ENCODE results near the gene WDR33. TPM values are rescaled to one million over a fixed set of nuclear protein-coding genes. Genes with fewer than 3 reads are reported as not detected.
A peak's percentile ranks its signal among the peaks of the same experiment; 100 is the strongest.

Gene WDR33
- total and polyA plus RNA-seq, 10 of the 15 experiments (the other 5 are each of a cell fraction or from before 2014, with no cell fraction given): 29.2 to 73.8 (median 45.6) TPM

DNA sequence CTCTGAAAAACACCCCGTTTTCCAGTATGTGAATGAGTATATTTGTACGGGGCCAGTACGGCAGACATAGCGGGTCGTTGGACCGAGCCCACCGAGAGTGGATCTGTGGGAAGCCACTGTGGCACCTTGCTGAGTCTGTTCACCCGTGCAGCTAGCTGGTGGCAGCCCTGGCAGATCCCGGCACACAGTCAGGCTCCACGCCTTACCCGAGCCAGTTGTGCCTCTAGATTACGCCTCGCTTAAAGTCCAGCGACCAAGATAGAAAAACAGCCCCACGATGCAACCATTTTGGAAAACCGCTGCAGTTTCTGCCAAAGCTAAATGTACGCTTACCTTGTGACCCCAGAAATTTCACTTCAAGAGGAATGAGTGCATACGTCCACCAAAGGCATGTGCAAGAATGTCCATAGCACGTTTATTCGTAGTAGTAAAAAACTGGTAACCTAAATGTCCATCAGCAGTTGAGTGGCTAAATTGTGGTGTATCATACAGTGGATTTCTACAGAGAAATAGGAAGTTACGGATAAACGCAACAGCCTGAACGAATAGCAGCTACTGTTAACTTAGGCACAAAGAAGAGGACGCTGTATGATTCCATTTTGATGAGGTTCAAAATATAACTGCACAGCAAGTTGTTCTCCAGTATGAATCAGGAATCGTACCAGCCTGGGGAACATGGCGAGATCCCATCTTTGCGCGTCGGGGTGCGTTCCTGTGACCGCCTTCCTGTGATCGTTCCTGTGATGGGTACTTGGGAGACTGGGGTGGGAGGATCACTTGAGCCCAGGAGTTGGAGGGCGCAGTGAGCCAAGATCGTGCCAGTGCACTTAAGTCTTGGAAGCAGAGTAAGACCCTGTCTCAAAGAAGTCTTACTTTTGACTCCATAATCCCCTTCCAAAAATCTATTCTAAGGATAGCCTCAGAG lies 688 bp upstream of the WDR33 start:
- peak overlapping the region; percentile 91 for H2AFZ ChIP-seq (ENCODE audit: control insufficient read depth, low read depth, low read length)
- ChIA-PET SMC1A (ENCODE audit: uncharacterized antibody, unreplicated experiment) (interaction anchor here (0.6 to 3.7 kb wide), 13 partner anchors 7 to 402 kb away, joined by 3 to 17 read pairs (median 4); partner anchors contain the start of gene POLR2D), RAD21 (ENCODE audit: unreplicated experiment) (interaction anchor here (0.6 to 3.5 kb wide), 14 partner anchors 10 to 220 kb away, joined by 3 to 20 read pairs (median 4); partner anchors contain the start of gene SFT2D3), POLR2A (interaction anchor here (0.5 to 2.4 kb wide), 6 partner anchors 18 to 250 kb away, joined by 3 to 15 read pairs (median 4); no protein-coding TSS in a partner anchor), CTCF (interaction anchor here (0.7 to 2.3 kb wide), 12 partner anchors 9 to 220 kb away, joined by 3 to 12 read pairs (median 4); no protein-coding TSS in a partner anchor)
- no peaks in the 10 kb centered on the region for H3K9me3 ChIP-seq (replicated peaks; ENCODE audit: control insufficient read depth, insufficient read depth, low read length)
- H3K27me3 ChIP-seq (replicated peaks in 1 of 2; ENCODE audit: control insufficient read depth in 2 of 2, insufficient read depth in 2 of 2, low read length in 1 of 2): no peaks in the 10 kb centered on the region
- intact Hi-C loops (cut with micrococcal nuclease; ENCODE audit: unreplicated experiment): loop anchor here (1.0 to 5.0 kb wide), 2 partner anchors 46 to 110 kb away; partner anchors contain the start of genes POLR2D and SFT2D3
- peak overlapping the region; percentile 84 for H3K4me3 ChIP-seq
- H3K36me3 ChIP-seq (ENCODE audit: control insufficient read depth in 2 of 2, insufficient read depth in 2 of 2, low read length in 1 of 2): no peaks in the 10 kb centered on the region
- TSS peak; percentile 98 for BruUV-seq (replicated peaks)
- peaks cover 6% of the 10 kb centered on the region for H3K4me1 ChIP-seq (ENCODE audit: control insufficient read depth, insufficient read depth, low read length)
- FAIRE-seq (no peak), ATAC-seq (peak; percentile 46; the same call in 2 of the 3 replicates), DNase-seq (ENCODE audit: low read depth, low spot score) (no peak)
- H3K79me2 ChIP-seq (ENCODE audit: control insufficient read depth, insufficient read depth, low read length): peaks cover 43% of the 10 kb centered on the region
- H4K20me1 ChIP-seq (ENCODE audit: control insufficient read depth, insufficient read depth): no peaks in the 10 kb centered on the region
- peak overlapping the region; percentile 98 for H3K9ac ChIP-seq (ENCODE audit: control insufficient read depth, insufficient read depth, low read length)
- peak overlapping the region; percentile 96 for H3K27ac ChIP-seq (ENCODE audit: control insufficient read depth, insufficient read depth)
- 15% methylated on average over 34 of the region's 34 CpGs for WGBS (ENCODE audit: insufficient coverage, insufficient replicate concordance, low lambda C conversion rate, missing lambda C conversion rate)
- in situ Hi-C loops (cut with MboI): no loop called here
- H3K4me2 ChIP-seq (ENCODE audit: control insufficient read depth, insufficient read depth): peak overlapping the region; percentile 83
- 0 out of 2 replicates have a peak, but pooled peaks have one; percentile 61 for TF ChIP-seq CHD1 (IDR thresholded peaks at IDR 0.05; ENCODE audit: low read depth, low read length)
- peak; percentile 29; the same call in 1 of the 2 replicates for TF ChIP-seq NBN (IDR thresholded peaks at IDR 0.05)
- TF ChIP-seq, protein P1, sequence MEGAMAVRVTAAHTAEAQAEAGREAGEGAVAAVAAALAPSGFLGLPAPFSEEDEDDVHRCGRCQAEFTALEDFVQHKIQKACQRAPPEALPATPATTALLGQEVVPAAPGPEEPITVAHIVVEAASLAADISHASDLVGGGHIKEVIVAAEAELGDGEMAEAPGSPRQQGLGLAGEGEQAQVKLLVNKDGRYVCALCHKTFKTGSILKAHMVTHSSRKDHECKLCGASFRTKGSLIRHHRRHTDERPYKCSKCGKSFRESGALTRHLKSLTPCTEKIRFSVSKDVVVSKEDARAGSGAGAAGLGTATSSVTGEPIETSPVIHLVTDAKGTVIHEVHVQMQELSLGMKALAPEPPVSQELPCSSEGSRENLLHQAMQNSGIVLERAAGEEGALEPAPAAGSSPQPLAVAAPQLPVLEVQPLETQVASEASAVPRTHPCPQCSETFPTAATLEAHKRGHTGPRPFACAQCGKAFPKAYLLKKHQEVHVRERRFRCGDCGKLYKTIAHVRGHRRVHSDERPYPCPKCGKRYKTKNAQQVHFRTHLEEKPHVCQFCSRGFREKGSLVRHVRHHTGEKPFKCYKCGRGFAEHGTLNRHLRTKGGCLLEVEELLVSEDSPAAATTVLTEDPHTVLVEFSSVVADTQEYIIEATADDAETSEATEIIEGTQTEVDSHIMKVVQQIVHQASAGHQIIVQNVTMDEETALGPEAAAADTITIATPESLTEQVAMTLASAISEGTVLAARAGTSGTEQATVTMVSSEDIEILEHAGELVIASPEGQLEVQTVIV (IDR thresholded peaks at IDR 0.05; ENCODE audit: borderline replicate concordance, partially characterized antibody): no peak
- no peak for TF ChIP-seq SIX5 (IDR thresholded peaks at IDR 0.05; ENCODE audit: low read depth, low read length, severe bottlenecking)
- TF ChIP-seq MEF2A (IDR thresholded peaks at IDR 0.05; ENCODE audit: insufficient read depth, low read depth, low read length): 0 out of 2 replicates have a peak, but pooled peaks have one; percentile 29
- TF ChIP-seq, protein P2, sequence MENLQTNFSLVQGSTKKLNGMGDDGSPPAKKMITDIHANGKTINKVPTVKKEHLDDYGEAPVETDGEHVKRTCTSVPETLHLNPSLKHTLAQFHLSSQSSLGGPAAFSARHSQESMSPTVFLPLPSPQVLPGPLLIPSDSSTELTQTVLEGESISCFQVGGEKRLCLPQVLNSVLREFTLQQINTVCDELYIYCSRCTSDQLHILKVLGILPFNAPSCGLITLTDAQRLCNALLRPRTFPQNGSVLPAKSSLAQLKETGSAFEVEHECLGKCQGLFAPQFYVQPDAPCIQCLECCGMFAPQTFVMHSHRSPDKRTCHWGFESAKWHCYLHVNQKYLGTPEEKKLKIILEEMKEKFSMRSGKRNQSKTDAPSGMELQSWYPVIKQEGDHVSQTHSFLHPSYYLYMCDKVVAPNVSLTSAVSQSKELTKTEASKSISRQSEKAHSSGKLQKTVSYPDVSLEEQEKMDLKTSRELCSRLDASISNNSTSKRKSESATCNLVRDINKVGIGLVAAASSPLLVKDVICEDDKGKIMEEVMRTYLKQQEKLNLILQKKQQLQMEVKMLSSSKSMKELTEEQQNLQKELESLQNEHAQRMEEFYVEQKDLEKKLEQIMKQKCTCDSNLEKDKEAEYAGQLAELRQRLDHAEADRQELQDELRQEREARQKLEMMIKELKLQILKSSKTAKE (IDR thresholded peaks at IDR 0.05; ENCODE audit: low read depth, poor library complexity, severe bottlenecking): peak; percentile 17
- no peak for TF ChIP-seq SREBF1 (IDR thresholded peaks at IDR 0.05; ENCODE audit: low read length)
- TF ChIP-seq SP1 (IDR thresholded peaks at IDR 0.05; ENCODE audit: low read depth, low read length): no peak
- no peak for TF ChIP-seq ETV6 (conservative IDR thresholded peaks at IDR 0.05 in 1 of 2, IDR thresholded peaks at IDR 0.05 in 1 of 2; ENCODE audit: borderline replicate concordance in 1 of 2, low read depth in 1 of 2)
- no peak for TF ChIP-seq ZBED1 (IDR thresholded peaks at IDR 0.05; ENCODE audit: borderline replicate concordance)
- TF ChIP-seq CREM (IDR thresholded peaks at IDR 0.05; ENCODE audit: low read depth): no peak
- no peak for TF ChIP-seq FOXK2 (IDR thresholded peaks at IDR 0.05)
- TF ChIP-seq POLR2AphosphoS5 (IDR thresholded peaks at IDR 0.05; ENCODE audit: low read length): no peak
- TF ChIP-seq DPF2 (IDR thresholded peaks at IDR 0.05): no peak
- TF ChIP-seq SREBF2 (IDR thresholded peaks at IDR 0.05; ENCODE audit: low read length): no peak
- TF ChIP-seq BHLHE40 (IDR thresholded peaks at IDR 0.05; ENCODE audit: borderline replicate concordance in 1 of 2, low read depth in 2 of 2, low read length in 1 of 2): no peak
